A549 (cell line): ENCODE data around the gene RYR3. TPM values are rescaled to one million over a fixed set of nuclear protein-coding genes. Genes with fewer than 3 reads are reported as not detected.

Experiments used
- ATAC-seq, 2 experiments: fragments of 200-7000 bp in 1 of 2; fragments of >200 bp in 1 of 2; cut with Nextera tagmentation in 1 of 2; cut with Tn5 transposase in 1 of 2; 3 replicates each; pipeline versions ENCODE4 v1.8.0 to v1.9.1; 2018 to 2020; ENCODE audit warnings: mild to moderate bottlenecking in 1 of 2, moderate library complexity in 1 of 2
- CTCF ChIA-PET: fragments of 300-600 bp; sonication (Branson Sonifier 250); formaldehyde crosslinking; extraction: SDS; loops from one replicate; lab custom pipeline; 2021; ENCODE audit warnings: antibody characterized with exemption, inconsistent platforms; lab: Yijun Ruan, JAX
- POLR2A ChIA-PET: fragments of 350-600 bp; formaldehyde crosslinking; extraction: SDS; loops from one replicate; lab custom pipeline; 2021; ENCODE audit warnings: antibody characterized with exemption, inconsistent platforms; lab: Yijun Ruan, JAX
- DNase-seq, 2 experiments: peaks; one replicate each; pipeline versions ENCODE4 v3.0.0 to v3.0.0-alpha.2; 2011 to 2016; ENCODE audit warnings: low read depth in 1 of 2, low spot score in 1 of 2
- FAIRE-seq: peaks from 2 replicates; lab custom pipeline; 2011; peaks lifted over from hg19 to GRCh38; lab: Jason Lieb, UNC
- H3K27ac ChIP-seq, 2 experiments: fragments of >200 bp; sonication (Bioruptor Twin); formaldehyde crosslinking; 3 replicates each; pipeline ENCODE4 v1.5.1; 2016 to 2017
- H3K4me1 ChIP-seq: fragments of >200 bp; sonication (Bioruptor Twin); formaldehyde crosslinking; 3 replicates; pipeline ENCODE4 v1.6.1; 2016
- H3K4me2 ChIP-seq: fragments of >200 bp; sonication (Bioruptor Twin); formaldehyde crosslinking; 3 replicates; pipeline ENCODE4 v1.6.1; 2016
- H3K4me3 ChIP-seq: fragments of >200 bp; sonication (Bioruptor Twin); formaldehyde crosslinking; 3 replicates; pipeline ENCODE4 v1.5.1; 2016
- H3K9me3 ChIP-seq: fragments of >200 bp; sonication (Bioruptor Twin); formaldehyde crosslinking; 3 replicates; pipeline ENCODE4 v1.6.1; 2016
- CBX2 ChIP-seq: fragments of 200-600 bp; sonication (generic); IDR thresholded peaks from 2 replicates; pipeline ENCODE4 v1.6.1; 2016; ENCODE audit warnings: low read depth, mild to moderate bottlenecking, borderline replicate concordance
- FOSB ChIP-seq: fragments of 250-450 bp; sonication (Bioruptor Pico); IDR thresholded peaks from 2 replicates; pipeline ENCODE4 v1.5.0; 2020; ENCODE audit warnings: mild to moderate bottlenecking, moderate library complexity
- HEYL ChIP-seq: fragments of 250-450 bp; sonication (Bioruptor Pico); IDR thresholded peaks from 2 replicates; pipeline ENCODE4 v1.8.0; 2021; ENCODE audit warnings: mild to moderate bottlenecking, moderate library complexity
- HOXB13 ChIP-seq: fragments of 250-450 bp; sonication (Bioruptor Pico); IDR thresholded peaks from 2 replicates; pipeline ENCODE4 v1.5.0; 2020; ENCODE audit warnings: low read depth, mild to moderate bottlenecking, moderate library complexity
- HOXB5 ChIP-seq: fragments of 250-450 bp; sonication (Bioruptor Pico); IDR thresholded peaks from 2 replicates; pipeline ENCODE4 v1.5.0; 2020; ENCODE audit warnings: mild to moderate bottlenecking, moderate library complexity
- JUNB ChIP-seq: fragments of >200 bp; sonication (Bioruptor Twin); formaldehyde crosslinking; IDR thresholded peaks from 2 replicates; pipeline ENCODE4 v1.6.1; 2016
- KDM5A ChIP-seq: fragments of 200-600 bp; sonication (generic); IDR thresholded peaks from 2 replicates; pipeline ENCODE4 v1.6.1; 2016; ENCODE audit warnings: antibody characterized with exemption, mild to moderate bottlenecking
- MYC ChIP-seq: IDR thresholded peaks from 2 replicates; pipeline ENCODE4 v1.6.1; 2012; ENCODE audit warnings: mild to moderate bottlenecking, inconsistent platforms, low read length, improper control_type of control experiment, borderline replicate concordance
- POLR2A ChIP-seq: IDR thresholded peaks from 2 replicates; pipeline ENCODE4 v1.6.1; 2012; ENCODE audit warnings: mild to moderate bottlenecking, low read length
- POLR2AphosphoS2 ChIP-seq: conservative IDR thresholded peaks from 2 replicates; pipeline ENCODE4 v1.6.1; 2012; ENCODE audit warnings: low read length, improper control_type of control experiment, inconsistent platforms
- RCOR1 ChIP-seq: fragments of 150-350 bp; IDR thresholded peaks from 2 replicates; pipeline ENCODE4 v1.6.1; 2014; ENCODE audit warnings: antibody characterized with exemption, low read length, low read depth
- RFX5 ChIP-seq: fragments of 450-650 bp; IDR thresholded peaks from 2 replicates; pipeline ENCODE4 v1.7.1; 2014; ENCODE audit warnings: antibody characterized with exemption, mild to moderate bottlenecking, moderate library complexity
- RNF2 ChIP-seq: fragments of 200-600 bp; sonication (generic); IDR thresholded peaks from 2 replicates; pipeline ENCODE4 v1.6.1; 2016; ENCODE audit warnings: low read depth, mild to moderate bottlenecking, antibody characterized with exemption, moderate library complexity, borderline replicate concordance
- TFCP2L1 ChIP-seq: fragments of 250-450 bp; sonication (Bioruptor Pico); IDR thresholded peaks from 2 replicates; pipeline ENCODE4 v1.5.0; 2021; ENCODE audit warnings: mild to moderate bottlenecking
- ZC3H11A ChIP-seq: fragments of 450-650 bp; IDR thresholded peaks from 2 replicates; pipeline ENCODE4 v1.6.1; 2014; ENCODE audit warnings: antibody characterized with exemption, mild to moderate bottlenecking
- ZSCAN20 ChIP-seq: fragments of 250-450 bp; sonication (Bioruptor Pico); IDR thresholded peaks from 2 replicates; pipeline ENCODE4 v1.8.0; 2022; ENCODE audit warnings: mild to moderate bottlenecking, moderate library complexity
- WGBS: methylation state at CpG from one replicate; pipeline ENCODE4 v1.1.6; 2017; ENCODE audit errors: missing lambda C conversion rate; 5-methylcytosine and 5-hydroxymethylcytosine counted together
- polyA plus RNA-seq, 4 experiments: library from polyadenylated mRNA; depleted of rRNA in 3 of 4; stranded (reverse); fragments of >200 nt; fragmentation: RNase III in 1 of 4; extraction: RNeasy Plus Mini Kit Qiagen cat#74134 plus additional on column Dnase treatment in 1 of 4; gene quantifications; 2 replicates in 3 of 4; 3 replicates in 1 of 4; pipeline ENCODE4 v1.2.3, GENCODE V29; 2011 to 2017
- TF ChIP-seq, protein P1 (sequence below): fragments of 200-600 bp; sonication (generic); IDR thresholded peaks from 2 replicates; pipeline ENCODE4 v1.6.1; 2016; ENCODE audit warnings: antibody characterized with exemption, mild to moderate bottlenecking, moderate library complexity
- TF ChIP-seq, protein P2 (sequence below): IDR thresholded peaks from 2 replicates; pipeline ENCODE4 v1.6.1; 2012; ENCODE audit warnings: low read depth, borderline replicate concordance

The RYR3 gene
- polyA plus RNA-seq, 2 of the 4 experiments (the other 2 are of a cell fraction) = 0.03 TPM; not detected in 1

DNA sequence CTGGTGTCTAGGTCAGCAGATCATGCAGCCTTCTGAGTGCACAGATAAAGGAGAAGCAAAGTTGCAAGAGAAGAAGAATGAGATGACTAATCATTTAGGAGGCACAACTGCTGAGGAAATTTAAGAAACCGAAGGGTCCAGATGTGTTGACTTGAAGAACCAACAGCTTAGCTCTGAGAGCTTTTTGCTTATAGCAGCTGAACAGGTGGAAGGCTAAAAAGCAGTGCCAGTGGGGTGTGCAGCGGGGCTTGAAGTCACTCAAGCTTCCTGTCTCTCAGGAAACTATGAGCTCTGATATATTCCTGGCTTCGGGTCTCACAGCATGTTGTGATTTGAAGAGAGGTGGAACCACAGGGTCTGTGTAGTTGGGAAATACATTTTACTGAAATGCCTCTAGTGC lies 305.7 kb downstream of the RYR3 start:
- TF ChIP-seq MYC (no peak), ZSCAN20 (CRISPR knock-in tag) (no peak), RFX5 (no peak), POLR2AphosphoS2 (no peak), RCOR1 (no peak), HEYL (CRISPR knock-in tag) (no peak), ZC3H11A (no peak), HOXB5 (CRISPR knock-in tag) (no peak), JUNB (no peak), POLR2A (no peak), HOXB13 (CRISPR knock-in tag) (no peak), KDM5A (no peak), TFCP2L1 (no peak), FOSB (CRISPR knock-in tag) (no peak), CBX2 (no peak)
- TF ChIP-seq, protein P1, sequence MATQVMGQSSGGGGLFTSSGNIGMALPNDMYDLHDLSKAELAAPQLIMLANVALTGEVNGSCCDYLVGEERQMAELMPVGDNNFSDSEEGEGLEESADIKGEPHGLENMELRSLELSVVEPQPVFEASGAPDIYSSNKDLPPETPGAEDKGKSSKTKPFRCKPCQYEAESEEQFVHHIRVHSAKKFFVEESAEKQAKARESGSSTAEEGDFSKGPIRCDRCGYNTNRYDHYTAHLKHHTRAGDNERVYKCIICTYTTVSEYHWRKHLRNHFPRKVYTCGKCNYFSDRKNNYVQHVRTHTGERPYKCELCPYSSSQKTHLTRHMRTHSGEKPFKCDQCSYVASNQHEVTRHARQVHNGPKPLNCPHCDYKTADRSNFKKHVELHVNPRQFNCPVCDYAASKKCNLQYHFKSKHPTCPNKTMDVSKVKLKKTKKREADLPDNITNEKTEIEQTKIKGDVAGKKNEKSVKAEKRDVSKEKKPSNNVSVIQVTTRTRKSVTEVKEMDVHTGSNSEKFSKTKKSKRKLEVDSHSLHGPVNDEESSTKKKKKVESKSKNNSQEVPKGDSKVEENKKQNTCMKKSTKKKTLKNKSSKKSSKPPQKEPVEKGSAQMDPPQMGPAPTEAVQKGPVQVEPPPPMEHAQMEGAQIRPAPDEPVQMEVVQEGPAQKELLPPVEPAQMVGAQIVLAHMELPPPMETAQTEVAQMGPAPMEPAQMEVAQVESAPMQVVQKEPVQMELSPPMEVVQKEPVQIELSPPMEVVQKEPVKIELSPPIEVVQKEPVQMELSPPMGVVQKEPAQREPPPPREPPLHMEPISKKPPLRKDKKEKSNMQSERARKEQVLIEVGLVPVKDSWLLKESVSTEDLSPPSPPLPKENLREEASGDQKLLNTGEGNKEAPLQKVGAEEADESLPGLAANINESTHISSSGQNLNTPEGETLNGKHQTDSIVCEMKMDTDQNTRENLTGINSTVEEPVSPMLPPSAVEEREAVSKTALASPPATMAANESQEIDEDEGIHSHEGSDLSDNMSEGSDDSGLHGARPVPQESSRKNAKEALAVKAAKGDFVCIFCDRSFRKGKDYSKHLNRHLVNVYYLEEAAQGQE = no peak
- TF ChIP-seq, protein P2, sequence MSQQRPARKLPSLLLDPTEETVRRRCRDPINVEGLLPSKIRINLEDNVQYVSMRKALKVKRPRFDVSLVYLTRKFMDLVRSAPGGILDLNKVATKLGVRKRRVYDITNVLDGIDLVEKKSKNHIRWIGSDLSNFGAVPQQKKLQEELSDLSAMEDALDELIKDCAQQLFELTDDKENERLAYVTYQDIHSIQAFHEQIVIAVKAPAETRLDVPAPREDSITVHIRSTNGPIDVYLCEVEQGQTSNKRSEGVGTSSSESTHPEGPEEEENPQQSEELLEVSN = no peak
- Histone ChIP-seq H3K27ac (no peak overlapping the region), H3K4me2 (no peak overlapping the region), H3K4me1 (no peaks in the 10 kb centered on the region), H3K9me3 (no peaks in the 10 kb centered on the region), H3K4me3 (no peak overlapping the region)
- 17% methylated on average over 3 of the region's 3 CpGs for WGBS
- CTCF ChIA-PET = interaction anchor here (1.0 to 2.0 kb wide), 2 partner anchors 19 to 84 kb away, joined by 3 to 7 read pairs; no protein-coding TSS in a partner anchor
- no peak for ATAC-seq
- DNase-seq = no peak
- no peak for FAIRE-seq
- POLR2A ChIA-PET = no interaction called here

DNA sequence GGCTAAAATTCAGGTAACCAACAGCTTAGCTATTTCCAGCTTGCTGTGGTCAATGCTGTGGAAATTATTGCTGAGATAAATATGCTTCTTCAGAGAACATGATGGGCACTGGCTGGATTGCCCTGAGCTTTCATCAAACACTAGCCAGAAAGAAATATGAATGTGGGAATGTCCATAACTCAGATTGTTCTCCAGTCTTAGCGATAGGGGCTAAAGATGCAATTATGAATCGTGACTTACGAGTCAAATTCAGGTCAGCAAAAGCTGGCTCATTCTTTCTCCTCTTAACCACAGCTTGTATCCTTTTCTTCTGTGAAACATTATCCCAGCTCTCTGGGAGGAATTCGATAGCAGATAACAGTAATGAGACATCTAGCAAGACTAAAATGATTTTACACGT lies 307.6 kb downstream of the RYR3 start:
- ChIA-PET POLR2A (no interaction called here), CTCF (interaction anchor here (0.8 to 1.8 kb wide), 5 partner anchors 10 to 323 kb away, joined by 3 to 8 read pairs (median 3); no protein-coding TSS in a partner anchor)
- H3K4me3 ChIP-seq = no peak overlapping the region
- H3K27ac ChIP-seq = no peak overlapping the region
- ATAC-seq (no peak), FAIRE-seq (no peak), DNase-seq (no peak)
- WGBS = 31% methylated on average over 5 of the region's 5 CpGs
- TF ChIP-seq RNF2 = no peak
- H3K4me1 ChIP-seq = no peaks in the 10 kb centered on the region
- H3K4me2 ChIP-seq = no peak overlapping the region
- H3K9me3 ChIP-seq = no peaks in the 10 kb centered on the region

DNA sequence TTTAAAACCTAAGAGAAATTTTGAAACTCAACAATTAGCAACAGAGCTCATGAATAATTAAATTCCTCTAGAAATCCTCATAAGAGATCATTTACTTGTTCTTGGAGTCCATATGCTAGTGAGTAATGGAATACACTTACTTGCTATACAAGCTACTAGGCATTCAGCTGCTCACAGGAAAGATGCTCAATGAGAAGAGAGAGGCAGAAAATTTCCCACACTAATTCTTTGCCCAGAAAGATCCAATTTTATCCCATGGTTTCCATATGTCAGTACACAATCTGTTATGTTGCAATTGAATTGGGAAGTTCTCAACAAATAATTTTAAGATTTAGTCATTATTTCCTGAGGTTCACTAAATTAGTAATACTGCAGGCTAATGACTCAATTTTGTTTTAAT lies 310.4 kb downstream of the RYR3 start:
- H3K4me1 ChIP-seq = no peaks in the 10 kb centered on the region
- POLR2A ChIA-PET = no interaction called here
- H3K4me2 ChIP-seq = no peak overlapping the region
- ATAC-seq (no peak), DNase-seq (no peak), FAIRE-seq (no peak)
- no peak overlapping the region for H3K4me3 ChIP-seq
- no peak for TF ChIP-seq KDM5A
- CTCF ChIA-PET = no interaction called here
- H3K27ac ChIP-seq = no peak overlapping the region
- H3K9me3 ChIP-seq = 0 out of 3 replicates have a peak, but pooled peaks cover 6% of the 10 kb centered on the region
